PC-3 (cell line): ENCODE measurements around the gene EP400.

Source experiments
- CTCF ChIP-seq: fragments of 300-600 bp; sonication (generic); conservative IDR thresholded peaks from 2 replicates; pipeline ENCODE4 v1.5.1; 2017; ENCODE audit warnings: antibody characterized with exemption, low read depth, mild to moderate bottlenecking, low read length
- EZH2 ChIP-seq: fragments of 300-600 bp; sonication (generic); IDR thresholded peaks from one replicate; pipeline ENCODE4 v1.6.1; 2017; ENCODE audit warnings: antibody characterized with exemption, mild to moderate bottlenecking, low read length; ENCODE audit not compliant: unreplicated experiment

- TF ChIP-seq EZH2 = no peak
- TF ChIP-seq CTCF = no peak
Measured at GRCh38 chr12:132094269-132094891, 144.6 kb downstream of the EP400 start.
